Choroid plexus epithelial cell (primary cell): ENCODE data around the gene RERE.

ENCODE experiments used
- DNase-seq: peaks from one replicate; pipeline ENCODE4 v3.0.0-alpha.2; 2010; ENCODE audit warnings: low read depth
- H3K4me3 ChIP-seq: 2 replicates; pipeline ENCODE4 v1.5.1; 2011; ENCODE audit warnings: low read depth, mild to moderate bottlenecking, control low read depth, low read length, moderate library complexity
- CTCF ChIP-seq: conservative IDR thresholded peaks from 2 replicates; pipeline ENCODE4 v1.5.1; 2011; ENCODE audit warnings: low read depth, mild to moderate bottlenecking, control low read depth, inconsistent platforms, low read length, moderate library complexity

RERE gene

DNA sequence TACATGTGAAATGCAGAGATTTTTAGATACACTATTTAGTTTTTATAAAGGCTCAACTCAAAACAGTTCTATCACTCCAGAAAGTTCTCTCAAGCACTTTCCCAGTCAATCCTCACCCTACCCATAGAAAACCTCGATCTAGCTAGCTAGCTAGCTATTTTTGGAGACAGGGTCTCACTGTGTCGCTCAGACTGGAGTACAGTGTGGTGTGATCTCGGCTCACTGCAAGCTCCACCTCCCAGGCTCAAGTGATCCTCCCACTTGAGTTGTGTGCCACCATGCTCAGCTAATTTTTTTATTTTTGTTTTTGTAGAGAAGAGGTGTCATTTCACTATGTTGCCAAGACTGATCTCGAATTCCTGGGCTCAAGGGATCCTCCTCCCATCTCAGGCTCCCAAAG, 236.9 kb downstream of the RERE start:
- H3K4me3 ChIP-seq, result no peak overlapping the region
- no peak for DNase-seq
- TF ChIP-seq CTCF, result no peak

DNA sequence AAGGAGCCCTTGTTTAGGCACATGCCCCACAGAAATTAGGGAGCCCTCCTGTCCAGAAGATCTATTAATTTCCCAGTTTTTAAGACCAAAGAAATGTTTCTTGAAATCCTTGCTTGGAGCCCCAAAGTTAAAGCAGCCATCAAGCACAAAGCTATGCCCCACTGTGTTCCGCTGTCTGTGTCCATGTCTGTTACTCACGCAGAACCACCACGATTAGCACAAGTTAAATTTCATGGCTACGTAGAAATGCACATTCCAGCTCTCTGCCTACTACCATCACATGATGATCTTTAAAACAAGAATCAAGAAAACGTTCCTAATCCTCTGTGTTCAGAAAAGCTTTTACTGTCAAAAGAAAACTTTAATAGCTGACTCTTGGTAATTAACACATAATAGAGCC, 238.5 kb downstream of the RERE start:
- TF ChIP-seq CTCF, result no peak
- no peak overlapping the region for H3K4me3 ChIP-seq
- DNase-seq, result no peak

GRCh38 chr1:8578132-8578877, 239.1 kb downstream of the RERE start:
- DNase-seq, result no peak
- no peak for TF ChIP-seq CTCF

GRCh38 chr1:8574985-8575384, 242.5 kb downstream of the RERE start:
- TF ChIP-seq CTCF, result no peak
- no peak for DNase-seq
- H3K4me3 ChIP-seq, result no peak overlapping the region

More at GRCh38 chr1:8578132-8578877, 239.1 kb downstream of the RERE start:
- no peak overlapping the region for H3K4me3 ChIP-seq

DNA sequence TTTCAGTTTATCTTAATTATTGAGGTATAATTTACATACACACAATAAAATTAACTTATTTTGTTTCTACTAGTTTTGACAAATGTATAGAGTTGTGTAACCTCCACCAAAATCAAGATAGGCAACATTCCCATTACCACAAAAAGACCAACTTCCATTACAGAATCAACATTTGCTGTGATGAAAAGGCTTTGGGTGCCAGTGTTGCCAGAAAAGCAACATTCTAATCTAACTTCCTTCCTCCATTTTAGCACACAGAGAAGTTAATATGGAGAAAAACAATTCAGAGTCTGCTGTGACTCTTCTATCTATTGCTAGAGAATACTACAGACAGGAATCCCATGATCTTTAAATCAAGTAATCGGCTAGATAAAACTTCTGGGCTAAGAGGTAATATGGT, 245.3 kb downstream of the RERE start:
- TF ChIP-seq CTCF, result no peak
- DNase-seq, result no peak
- no peak overlapping the region for H3K4me3 ChIP-seq

GRCh38 chr1:8571200-8571984, 246.0 kb downstream of the RERE start:
- TF ChIP-seq CTCF, result peak; percentile 61
- DNase-seq, result peak; percentile 75
- H3K4me3 ChIP-seq, result no peak overlapping the region

DNA sequence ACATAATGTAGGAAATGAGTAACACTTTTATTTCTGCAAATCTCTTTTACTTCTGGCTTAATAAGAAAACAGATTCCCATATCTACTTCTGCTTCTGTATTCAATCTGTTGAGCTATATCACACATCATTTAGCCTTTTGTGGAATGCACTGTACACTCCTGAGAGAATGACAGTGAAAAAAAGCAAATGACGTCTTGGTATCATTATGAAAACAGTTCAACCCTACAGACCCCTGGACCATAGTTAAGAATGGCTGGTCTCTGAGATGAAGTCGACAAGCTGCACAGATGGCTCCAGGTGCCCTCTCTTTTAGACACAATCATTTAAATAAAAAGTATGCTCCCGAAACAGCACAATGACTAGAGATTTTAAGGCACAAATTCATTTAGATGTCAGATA, 247.0 kb downstream of the RERE start:
- TF ChIP-seq CTCF, result no peak
- DNase-seq, result peak; percentile 39

More for the DNA sequence above, 247.0 kb downstream of the RERE start:
- H3K4me3 ChIP-seq, result no peak overlapping the region
